Measurements from ENCODE around the gene EIF4E3.

EIF4E3 gene

DNA sequence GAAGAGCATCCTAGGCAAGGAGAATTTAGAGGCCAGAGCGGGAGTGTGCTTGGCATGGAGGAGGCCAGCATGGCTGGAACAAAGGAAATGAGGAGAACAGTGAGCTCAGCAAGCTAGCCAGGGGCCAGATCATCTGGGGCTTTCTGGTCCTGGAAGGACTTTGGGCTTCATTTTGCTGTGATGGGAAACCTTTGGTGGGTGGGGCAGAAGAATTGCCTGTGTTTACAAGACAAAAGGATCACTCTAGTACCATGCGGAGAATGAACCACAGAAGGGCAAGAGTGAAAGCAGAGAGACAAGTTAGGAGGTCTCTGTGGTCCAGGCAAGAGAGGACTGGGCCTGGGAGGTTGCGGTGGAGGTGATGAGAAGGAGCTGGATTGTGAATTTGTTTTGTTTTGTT, 80.1 kb downstream of the EIF4E3 start:
- no peak for DNase-seq

DNA sequence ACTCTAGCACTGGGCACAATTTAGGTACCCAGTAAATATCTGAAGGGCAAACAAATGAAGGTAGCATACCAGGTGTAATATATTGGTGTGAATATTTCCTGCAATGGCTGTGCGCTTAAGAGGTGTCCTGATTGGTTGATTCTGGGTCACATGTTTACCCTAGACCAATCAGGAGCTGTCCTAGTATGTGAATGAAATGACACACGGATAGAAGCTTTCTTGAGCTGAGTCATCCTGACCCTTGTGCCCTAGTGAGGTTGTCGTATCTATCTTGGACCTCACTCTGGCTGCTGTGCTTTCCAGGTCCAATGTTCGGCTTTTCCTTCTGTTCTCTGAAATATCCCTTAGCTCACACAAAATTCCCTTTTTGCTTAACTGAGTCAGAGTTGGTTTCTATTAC, 83.5 kb downstream of the EIF4E3 start:
- no peak for DNase-seq

DNA sequence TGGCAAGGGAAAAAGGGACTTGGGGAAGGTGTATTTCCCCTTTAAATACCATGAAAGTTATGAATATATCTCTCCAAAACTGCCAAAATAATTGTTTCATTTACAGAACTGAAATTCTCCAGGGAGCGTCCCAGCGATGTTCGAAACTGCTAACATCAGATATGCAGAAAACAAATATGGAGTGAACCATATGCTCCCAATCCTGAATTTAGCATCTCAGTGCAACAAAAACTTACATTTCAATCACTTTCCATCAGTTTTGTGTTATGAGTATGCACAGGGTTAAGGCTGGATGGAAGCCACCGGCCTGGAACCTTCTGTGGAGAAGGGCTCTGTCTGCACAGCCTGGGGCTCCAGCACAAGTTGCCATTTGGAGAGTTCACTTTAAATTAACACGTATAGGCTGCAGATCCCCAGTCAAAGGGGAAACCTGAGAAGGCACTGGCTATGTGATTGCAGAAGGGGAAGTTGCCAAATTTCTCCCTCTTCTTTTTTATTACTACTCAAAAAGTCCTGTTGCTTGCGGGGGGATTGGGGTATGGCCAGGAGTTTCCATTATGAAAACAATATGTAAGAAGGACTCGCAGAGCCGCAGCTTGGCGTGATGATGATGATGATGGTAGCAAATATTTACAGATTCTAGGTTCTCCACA, 84.7 kb downstream of the EIF4E3 start:
- no peak for DNase-seq

DNA sequence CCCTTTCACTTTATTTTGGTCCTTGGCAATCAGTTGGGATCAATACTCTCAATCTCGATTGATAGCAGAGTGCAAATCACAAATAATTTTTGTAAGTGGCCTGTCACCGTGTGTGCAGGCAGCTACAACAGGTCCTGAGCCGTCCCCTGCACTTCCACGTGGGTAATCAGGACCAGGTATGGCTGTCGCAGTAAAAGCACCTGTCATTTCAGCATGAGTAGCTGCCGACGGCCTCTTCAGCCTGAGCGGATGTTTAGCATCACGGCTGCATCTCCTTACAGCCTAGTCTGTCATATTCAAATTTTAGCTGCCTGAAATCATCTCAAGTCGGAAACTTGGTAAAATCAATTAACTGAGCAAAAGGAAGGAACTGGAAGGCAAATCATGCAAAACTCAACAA, 88.7 kb downstream of the EIF4E3 start:
- no peak for DNase-seq

DNA sequence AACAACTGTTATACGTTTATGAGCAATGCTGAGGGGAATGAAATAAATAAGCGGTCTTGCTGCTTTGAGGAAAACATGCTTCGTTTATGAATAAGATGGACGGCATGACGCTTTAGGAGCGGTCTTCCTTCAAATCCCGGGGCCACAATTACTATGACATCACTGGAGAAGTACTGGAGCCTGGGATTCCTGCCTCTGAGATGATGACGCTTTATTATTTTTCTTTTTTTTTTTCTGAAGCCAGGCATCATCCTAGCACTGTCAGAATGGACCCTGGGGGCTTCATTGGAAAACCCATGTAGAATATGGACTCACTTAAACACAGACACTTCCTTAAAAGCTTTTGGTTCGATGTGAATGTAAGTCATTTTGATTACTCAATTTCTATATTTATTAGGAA, 89.2 kb downstream of the EIF4E3 start:
- DNase-seq: no peak

DNA sequence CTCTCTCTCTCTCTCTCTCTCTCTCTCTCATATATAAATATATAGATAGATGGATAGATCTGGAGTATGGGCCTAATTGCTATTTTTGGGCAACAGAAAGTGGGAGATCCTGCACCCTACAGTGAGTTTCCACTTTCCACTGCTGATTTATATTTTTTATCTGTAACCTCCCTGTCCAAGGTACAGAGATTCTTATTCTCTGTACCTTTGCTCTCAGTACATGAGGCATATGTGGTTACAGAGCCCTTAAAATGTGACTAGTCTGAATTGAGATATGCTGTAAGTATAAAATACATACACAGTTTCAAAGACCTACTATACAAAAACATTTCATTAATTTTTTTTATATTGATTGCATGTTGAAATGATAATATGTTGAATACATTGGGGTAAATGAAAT, 90.5 kb downstream of the EIF4E3 start:
- no peak for DNase-seq

DNA sequence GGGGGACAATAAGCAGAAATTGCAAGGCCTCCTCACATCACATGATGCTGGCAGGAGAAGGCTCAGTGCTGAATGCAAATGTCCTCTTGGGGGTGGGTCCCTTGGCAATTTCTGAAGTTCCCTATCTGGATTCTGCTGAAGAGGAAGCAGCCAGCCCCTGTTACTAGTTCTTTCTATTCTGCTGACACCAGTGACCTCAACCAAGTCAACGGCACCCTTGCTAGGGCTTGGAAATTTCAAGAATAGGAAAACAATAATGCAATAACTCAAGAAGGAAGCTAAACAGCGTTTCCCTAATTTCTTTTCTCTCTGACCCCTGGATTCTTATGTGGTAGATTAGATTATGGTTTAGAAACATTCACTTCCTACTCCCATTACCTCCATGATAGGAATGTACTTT, 95.5 kb downstream of the EIF4E3 start:
- no peak for DNase-seq

DNA sequence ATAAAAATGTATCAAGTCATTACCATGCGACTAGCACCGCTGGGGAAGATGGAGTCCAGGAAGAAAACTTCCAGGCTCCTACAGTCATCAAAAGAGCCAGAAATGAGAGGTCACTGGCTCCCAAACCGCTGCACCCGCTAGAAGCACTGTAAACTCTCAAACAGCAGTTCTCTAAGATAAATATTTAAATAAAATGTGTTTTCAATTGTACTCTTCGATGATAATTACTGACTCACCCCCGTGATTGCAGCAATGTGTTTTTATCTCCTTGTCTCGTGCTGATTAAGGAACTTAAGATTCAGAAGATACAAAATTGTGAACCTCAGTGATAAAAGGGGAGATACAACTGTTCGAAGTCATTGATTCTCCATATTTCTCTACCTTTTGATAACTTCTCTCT, 95.9 kb downstream of the EIF4E3 start:
- DNase-seq: no peak

DNA sequence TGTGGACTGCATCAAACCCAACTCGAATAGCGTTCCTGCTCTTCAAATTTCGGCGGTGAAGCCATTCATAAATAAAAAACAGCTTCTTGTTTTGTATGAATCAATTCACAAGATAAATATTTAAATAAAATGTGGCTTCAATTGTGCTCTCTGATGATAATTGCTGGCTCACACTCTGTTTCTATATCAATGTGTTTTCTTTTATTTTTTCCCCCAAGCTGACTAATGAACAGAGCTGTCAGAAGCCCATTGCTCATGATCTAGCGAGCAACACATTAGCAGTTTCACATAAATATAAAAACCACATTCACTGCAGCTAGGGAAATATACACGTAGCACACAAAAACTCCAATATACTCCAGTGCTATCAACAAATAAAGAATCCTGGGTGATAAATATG, 96.7 kb downstream of the EIF4E3 start:
- DNase-seq: no peak

DNA sequence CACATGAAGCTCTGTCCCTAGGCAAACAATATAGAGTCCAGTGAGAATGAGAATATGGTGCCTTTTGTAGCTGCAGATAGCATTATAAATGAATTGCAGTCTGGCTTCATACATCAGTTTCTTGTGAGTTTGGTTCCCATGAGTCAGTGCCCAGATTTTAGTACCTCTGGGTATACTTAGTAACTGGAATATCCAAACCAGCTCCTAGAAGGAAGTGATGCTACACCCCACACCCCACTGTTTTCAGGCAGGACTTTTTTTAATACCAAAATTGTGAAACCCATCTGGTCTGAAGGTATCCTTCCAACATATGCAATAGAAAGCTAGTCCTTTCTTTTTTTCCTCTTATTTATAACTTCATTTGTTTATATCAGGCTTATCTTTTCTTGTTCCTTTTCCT, 99.5 kb downstream of the EIF4E3 start:
- DNase-seq: no peak

Measured in NCI-H1694 (cell line).